ENCODE results near the gene TRAPPC10.

- no peak for TF ChIP-seq POLR2A (IDR thresholded peaks at IDR 0.05)
- no peak for TF ChIP-seq CTCF (IDR thresholded peaks at IDR 0.05)
These were observed 43.5 kb upstream of the TRAPPC10 start for GRCh38 chr21:43968410-43969114.

All from thyroid gland (tissue), 4 donors.